GM12878 (cell line): Measurements from ENCODE around the gene RNF13. TPM values are rescaled to one million over a fixed set of nuclear protein-coding genes. Genes with fewer than 3 reads are reported as not detected.

ENCODE experiments used
- ATAC-seq: fragments of 200-7000 bp; cut with Tn5 transposase; 3 replicates; pipeline ENCODE4 v1.9.1; 2020; ENCODE audit warnings: mild to moderate bottlenecking, moderate library complexity
- BruUV-seq: library from RNA; stranded (reverse); fragments of 400-500 nt; replicated peaks from 2 replicates; lab custom pipeline; 2021; lab: Mats Ljungman, UMichigan
- CTCF ChIA-PET: fragments of 300-600 bp; sonication (Branson Sonifier 250); formaldehyde crosslinking; extraction: SDS; loops from one replicate; lab custom pipeline; 2021; ENCODE audit warnings: inconsistent platforms; lab: Yijun Ruan, JAX
- POLR2A ChIA-PET: fragments of 350-600 bp; formaldehyde crosslinking; extraction: SDS; loops from one replicate; lab custom pipeline; 2021; ENCODE audit warnings: inconsistent platforms; lab: Charles Lee
- RAD21 ChIA-PET: fragments of 300-600 bp; sonication (Branson Sonifier 250); formaldehyde crosslinking; loops from one replicate; lab custom pipeline; 2023; ENCODE audit warnings: antibody characterized with exemption; ENCODE audit not compliant: unreplicated experiment; lab: Charles Lee
- SMC1A ChIA-PET: fragments of 300-600 bp; sonication (Branson Sonifier 250); formaldehyde crosslinking; loops from one replicate; lab custom pipeline; 2023; ENCODE audit not compliant: unreplicated experiment, uncharacterized antibody; lab: Charles Lee
- DNase-seq: peaks from one replicate; pipeline ENCODE4 v3.0.0-alpha.2; 2011; ENCODE audit warnings: low read depth, low spot score
- FAIRE-seq: peaks from 3 replicates; lab custom pipeline; 2011; peaks lifted over from hg19 to GRCh38; lab: Jason Lieb, UNC
- H2AFZ ChIP-seq: 2 replicates; pipeline ENCODE4 v1.6.0; 2011; ENCODE audit warnings: low read depth, low read length, control low read depth; ENCODE audit not compliant: control insufficient read depth
- H3K27ac ChIP-seq: 2 replicates; pipeline ENCODE4 v1.5.1; 2011; ENCODE audit warnings: control low read depth; ENCODE audit not compliant: control insufficient read depth, insufficient read depth
- H3K27me3 ChIP-seq, 2 experiments: replicated peaks in 1 of 2; 2 replicates each; pipeline versions ENCODE4 v1.6.0 to v1.6.1; 2011; ENCODE audit warnings: low read length in 1 of 2; ENCODE audit not compliant: control insufficient read depth in 2 of 2, insufficient read depth in 2 of 2
- H3K36me3 ChIP-seq, 2 experiments: 2 replicates each; pipeline ENCODE4 v1.5.1; 2011; ENCODE audit warnings: low read length in 1 of 2; ENCODE audit not compliant: control insufficient read depth in 2 of 2, insufficient read depth in 2 of 2
- H3K4me1 ChIP-seq: 2 replicates; pipeline ENCODE4 v1.6.1; 2011; ENCODE audit warnings: mild to moderate bottlenecking, low read length, moderate library complexity, mixed read lengths; ENCODE audit not compliant: control insufficient read depth, insufficient read depth
- H3K4me2 ChIP-seq: 2 replicates; pipeline ENCODE4 v1.6.0; 2011; ENCODE audit warnings: control low read depth; ENCODE audit not compliant: control insufficient read depth, insufficient read depth
- H3K4me3 ChIP-seq: fragments of 200-600 bp; sonication (generic); 2 replicates; pipeline ENCODE4 v1.5.1; 2016
- H3K79me2 ChIP-seq: 2 replicates; pipeline ENCODE4 v1.6.0; 2011; ENCODE audit warnings: low read length; ENCODE audit not compliant: control insufficient read depth, insufficient read depth
- H3K9ac ChIP-seq: 2 replicates; pipeline ENCODE4 v1.8.0; 2011; ENCODE audit warnings: low read length, control low read depth, mixed read lengths; ENCODE audit not compliant: control insufficient read depth, insufficient read depth
- H3K9me3 ChIP-seq: replicated peaks from 3 replicates; pipeline ENCODE4 v1.5.1; 2011; ENCODE audit warnings: mild to moderate bottlenecking, low read length; ENCODE audit not compliant: control insufficient read depth, insufficient read depth
- H4K20me1 ChIP-seq: 2 replicates; pipeline ENCODE4 v1.6.0; 2011; ENCODE audit not compliant: control insufficient read depth, insufficient read depth
- ASH2L ChIP-seq: fragments of 300-600, 200-600 bp; sonication (generic); IDR thresholded peaks from 2 replicates; pipeline ENCODE4 v1.6.1; 2017; ENCODE audit warnings: low read depth, mild to moderate bottlenecking, borderline replicate concordance
- BACH1 ChIP-seq: fragments of 450-650 bp; IDR thresholded peaks from 2 replicates; pipeline ENCODE4 v1.6.1; 2017; ENCODE audit warnings: mild to moderate bottlenecking, borderline replicate concordance
- BHLHE40 ChIP-seq, 2 experiments: fragments of 450-650 bp in 1 of 2; IDR thresholded peaks; 2 replicates each; pipeline ENCODE4 v1.6.1; 2011 to 2017; ENCODE audit warnings: low read depth in 2 of 2, borderline replicate concordance in 1 of 2, improper control_type of control experiment in 1 of 2, low read length in 1 of 2, mild to moderate bottlenecking in 1 of 2
- PAX5 ChIP-seq: IDR thresholded peaks from 2 replicates; pipeline ENCODE4 v1.6.1; 2011; ENCODE audit warnings: low read depth, low read length, borderline replicate concordance
- SIN3A ChIP-seq: IDR thresholded peaks from 2 replicates; pipeline ENCODE4 v1.6.1; 2012; ENCODE audit warnings: low read depth, low read length, improper control_type of control experiment
- TCF7 ChIP-seq: IDR thresholded peaks from 2 replicates; pipeline ENCODE4 v1.6.1; 2014; ENCODE audit warnings: antibody characterized with exemption, borderline replicate concordance
- WGBS: methylation state at CpG from one replicate; pipeline ENCODE4 v1.1.6; 2016; ENCODE audit warnings: low lambda C conversion rate; ENCODE audit not compliant: insufficient replicate concordance, insufficient coverage; ENCODE audit errors: missing lambda C conversion rate; 5-methylcytosine and 5-hydroxymethylcytosine counted together
- in situ Hi-C: fragments of 300-500 bp; cut with MboI; formaldehyde crosslinking; loops from 9 replicates; pipeline ENCODE4 v1.14.3; 2018; ENCODE audit warnings: mixed read lengths
- intact Hi-C: fragments of 100-400 bp; cut with micrococcal nuclease; formaldehyde crosslinking; loops from one replicate; pipeline ENCODE4 v1.14.2; 2022; ENCODE audit not compliant: unreplicated experiment
- polyA plus RNA-seq, 11 experiments: library from polyadenylated mRNA; depleted of rRNA in 4 of 11; unstranded in 6 of 11; stranded (reverse) in 5 of 11; fragments of >200 nt; fragmentation: Nextera tagmentation in 4 of 11; fragmentation: Illumina TruSeq in 1 of 11; extraction: Ambion mirVana in 4 of 11; extraction: Trizol in 1 of 11; gene quantifications; 1 replicate in 1 of 11; 2 replicates in 10 of 11; pipeline versions ENCODE4 v1.2.1 to v1.2.3, GENCODE V29; 2011 to 2016; ENCODE audit warnings: inconsistent platforms in 2 of 11, missing spikeins in 2 of 11, low read depth in 1 of 11
- total RNA-seq, 4 experiments: library from RNA; depleted of rRNA in 3 of 4; stranded (reverse); fragments of >200 nt in 3 of 4; fragmentation: Illumina TruSeq in 1 of 4; extraction: Trizol in 1 of 4; gene quantifications; 2 replicates each; pipeline versions ENCODE4 v1.2.1 to v1.2.3, GENCODE V29; 2013 to 2021
- TF ChIP-seq, protein P1 (sequence below): fragments of 450-650 bp; formaldehyde crosslinking; IDR thresholded peaks from 2 replicates; pipeline ENCODE4 v1.5.0; 2022; ENCODE audit warnings: mild to moderate bottlenecking, missing genetic modification characterization
- TF ChIP-seq, protein P2 (sequence below): fragments of 450-650 bp; conservative IDR thresholded peaks from 2 replicates; pipeline ENCODE4 v1.6.1; 2017; ENCODE audit warnings: mild to moderate bottlenecking, moderate library complexity
- TF ChIP-seq, protein P3 (sequence below): fragments of 450-650 bp; IDR thresholded peaks from 2 replicates; pipeline ENCODE4 v1.6.1; 2018; ENCODE audit warnings: borderline replicate concordance, mild to moderate bottlenecking; ENCODE audit not compliant: partially characterized antibody

RNF13 gene
- total and polyA plus RNA-seq, 10 of the 15 experiments (the other 5 are each of a cell fraction or from before 2014, with no cell fraction given) = 18.9 to 73.4 (median 36.7) TPM

DNA sequence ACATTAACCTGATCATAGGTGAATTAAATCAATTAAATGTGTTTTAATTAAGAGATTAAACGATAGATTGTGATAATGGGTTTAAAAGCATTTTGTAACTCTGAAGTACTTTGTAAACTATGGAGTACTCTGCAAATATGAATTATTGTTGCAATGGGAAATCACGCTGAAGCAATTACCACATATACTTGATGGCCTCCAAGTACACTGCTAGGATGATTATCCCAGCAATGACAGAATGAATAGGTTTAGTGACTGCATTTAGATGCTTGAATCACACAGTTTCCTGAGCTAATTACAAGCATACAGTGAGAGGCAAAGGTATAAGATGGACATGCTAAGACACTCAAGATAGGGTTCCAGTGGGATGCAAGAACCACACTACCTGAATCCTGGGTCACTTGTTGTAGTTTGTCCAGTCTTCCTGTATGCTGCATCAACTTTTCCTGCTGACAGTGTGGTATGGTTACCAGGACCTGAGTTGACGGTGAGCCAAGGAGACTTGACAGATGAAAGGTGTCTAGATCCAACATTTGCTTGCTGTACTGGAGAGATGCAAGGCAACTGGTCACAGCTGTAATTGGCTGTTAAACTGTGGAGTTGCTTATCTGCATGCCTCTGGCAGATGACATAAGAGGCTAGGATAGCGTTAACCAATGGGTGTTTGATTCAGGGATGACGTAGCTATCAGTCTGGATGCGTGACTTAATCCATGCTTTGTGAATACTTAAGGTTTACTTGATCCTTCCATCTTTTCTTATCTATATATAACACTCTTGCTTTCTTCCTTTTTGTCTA lies 38.0 kb downstream of the RNF13 start:
- Histone ChIP-seq H3K36me3 (peaks cover 0 to 20% of the 10 kb centered on the region in 2 experiments), H3K9me3 (no peaks in the 10 kb centered on the region; the same call in 2 of the 3 replicates), H3K4me1 (no peaks in the 10 kb centered on the region), H3K27me3 (no peaks in the 10 kb centered on the region), H3K9ac (no peak overlapping the region), H3K27ac (no peak overlapping the region), H4K20me1 (peaks cover 3% of the 10 kb centered on the region; the same call in 1 of the 2 replicates), H3K79me2 (peaks cover 2% of the 10 kb centered on the region; the same call in 1 of the 2 replicates), H3K4me3 (no peak overlapping the region), H2AFZ (no peak overlapping the region), H3K4me2 (no peak overlapping the region)
- in situ Hi-C loops = no loop called here
- POLR2A ChIA-PET = no interaction called here
- ATAC-seq (no peak), DNase-seq (no peak), FAIRE-seq (peak; percentile 62)
- no TSS peak for BruUV-seq
- SMC1A ChIA-PET = no interaction called here
- 98% methylated on average over 6 of the region's 6 CpGs for WGBS
- CTCF ChIA-PET = interaction anchor here (2.6 kb wide), 1 partner anchor 43 kb away, joined by 10 read pairs; no protein-coding TSS in a partner anchor
- RAD21 ChIA-PET = no interaction called here
- intact Hi-C loops = no loop called here
- TF ChIP-seq SIN3A = no peak
- TF ChIP-seq, protein P1, sequence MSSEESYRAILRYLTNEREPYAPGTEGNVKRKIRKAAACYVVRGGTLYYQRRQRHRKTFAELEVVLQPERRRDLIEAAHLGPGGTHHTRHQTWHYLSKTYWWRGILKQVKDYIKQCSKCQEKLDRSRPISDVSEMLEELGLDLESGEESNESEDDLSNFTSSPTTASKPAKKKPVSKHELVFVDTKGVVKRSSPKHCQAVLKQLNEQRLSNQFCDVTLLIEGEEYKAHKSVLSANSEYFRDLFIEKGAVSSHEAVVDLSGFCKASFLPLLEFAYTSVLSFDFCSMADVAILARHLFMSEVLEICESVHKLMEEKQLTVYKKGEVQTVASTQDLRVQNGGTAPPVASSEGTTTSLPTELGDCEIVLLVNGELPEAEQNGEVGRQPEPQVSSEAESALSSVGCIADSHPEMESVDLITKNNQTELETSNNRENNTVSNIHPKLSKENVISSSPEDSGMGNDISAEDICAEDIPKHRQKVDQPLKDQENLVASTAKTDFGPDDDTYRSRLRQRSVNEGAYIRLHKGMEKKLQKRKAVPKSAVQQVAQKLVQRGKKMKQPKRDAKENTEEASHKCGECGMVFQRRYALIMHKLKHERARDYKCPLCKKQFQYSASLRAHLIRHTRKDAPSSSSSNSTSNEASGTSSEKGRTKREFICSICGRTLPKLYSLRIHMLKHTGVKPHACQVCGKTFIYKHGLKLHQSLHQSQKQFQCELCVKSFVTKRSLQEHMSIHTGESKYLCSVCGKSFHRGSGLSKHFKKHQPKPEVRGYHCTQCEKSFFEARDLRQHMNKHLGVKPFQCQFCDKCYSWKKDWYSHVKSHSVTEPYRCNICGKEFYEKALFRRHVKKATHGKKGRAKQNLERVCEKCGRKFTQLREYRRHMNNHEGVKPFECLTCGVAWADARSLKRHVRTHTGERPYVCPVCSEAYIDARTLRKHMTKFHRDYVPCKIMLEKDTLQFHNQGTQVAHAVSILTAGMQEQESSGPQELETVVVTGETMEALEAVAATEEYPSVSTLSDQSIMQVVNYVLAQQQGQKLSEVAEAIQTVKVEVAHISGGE = no peak
- TF ChIP-seq, protein P2, sequence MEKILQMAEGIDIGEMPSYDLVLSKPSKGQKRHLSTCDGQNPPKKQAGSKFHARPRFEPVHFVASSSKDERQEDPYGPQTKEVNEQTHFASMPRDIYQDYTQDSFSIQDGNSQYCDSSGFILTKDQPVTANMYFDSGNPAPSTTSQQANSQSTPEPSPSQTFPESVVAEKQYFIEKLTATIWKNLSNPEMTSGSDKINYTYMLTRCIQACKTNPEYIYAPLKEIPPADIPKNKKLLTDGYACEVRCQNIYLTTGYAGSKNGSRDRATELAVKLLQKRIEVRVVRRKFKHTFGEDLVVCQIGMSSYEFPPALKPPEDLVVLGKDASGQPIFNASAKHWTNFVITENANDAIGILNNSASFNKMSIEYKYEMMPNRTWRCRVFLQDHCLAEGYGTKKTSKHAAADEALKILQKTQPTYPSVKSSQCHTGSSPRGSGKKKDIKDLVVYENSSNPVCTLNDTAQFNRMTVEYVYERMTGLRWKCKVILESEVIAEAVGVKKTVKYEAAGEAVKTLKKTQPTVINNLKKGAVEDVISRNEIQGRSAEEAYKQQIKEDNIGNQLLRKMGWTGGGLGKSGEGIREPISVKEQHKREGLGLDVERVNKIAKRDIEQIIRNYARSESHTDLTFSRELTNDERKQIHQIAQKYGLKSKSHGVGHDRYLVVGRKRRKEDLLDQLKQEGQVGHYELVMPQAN = no peak
- no peak for TF ChIP-seq TCF7
- TF ChIP-seq, protein P3, sequence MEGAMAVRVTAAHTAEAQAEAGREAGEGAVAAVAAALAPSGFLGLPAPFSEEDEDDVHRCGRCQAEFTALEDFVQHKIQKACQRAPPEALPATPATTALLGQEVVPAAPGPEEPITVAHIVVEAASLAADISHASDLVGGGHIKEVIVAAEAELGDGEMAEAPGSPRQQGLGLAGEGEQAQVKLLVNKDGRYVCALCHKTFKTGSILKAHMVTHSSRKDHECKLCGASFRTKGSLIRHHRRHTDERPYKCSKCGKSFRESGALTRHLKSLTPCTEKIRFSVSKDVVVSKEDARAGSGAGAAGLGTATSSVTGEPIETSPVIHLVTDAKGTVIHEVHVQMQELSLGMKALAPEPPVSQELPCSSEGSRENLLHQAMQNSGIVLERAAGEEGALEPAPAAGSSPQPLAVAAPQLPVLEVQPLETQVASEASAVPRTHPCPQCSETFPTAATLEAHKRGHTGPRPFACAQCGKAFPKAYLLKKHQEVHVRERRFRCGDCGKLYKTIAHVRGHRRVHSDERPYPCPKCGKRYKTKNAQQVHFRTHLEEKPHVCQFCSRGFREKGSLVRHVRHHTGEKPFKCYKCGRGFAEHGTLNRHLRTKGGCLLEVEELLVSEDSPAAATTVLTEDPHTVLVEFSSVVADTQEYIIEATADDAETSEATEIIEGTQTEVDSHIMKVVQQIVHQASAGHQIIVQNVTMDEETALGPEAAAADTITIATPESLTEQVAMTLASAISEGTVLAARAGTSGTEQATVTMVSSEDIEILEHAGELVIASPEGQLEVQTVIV = no peak
- TF ChIP-seq BHLHE40 (IDR thresholded peaks at IDR 0.05; ENCODE audit: borderline replicate concordance in 1 of 2, low read depth in 2 of 2, low read length in 1 of 2) = no peak
- TF ChIP-seq BACH1 = no peak
- no peak for TF ChIP-seq PAX5
- no peak for TF ChIP-seq ASH2L
